Measurements from ENCODE around the gene NDST3.
"Not testable (repeated sequence)": the region's sequence is repeated elsewhere in the genome, so short reads cannot be mapped to it uniquely, and the experiment has no call there.

DNA sequence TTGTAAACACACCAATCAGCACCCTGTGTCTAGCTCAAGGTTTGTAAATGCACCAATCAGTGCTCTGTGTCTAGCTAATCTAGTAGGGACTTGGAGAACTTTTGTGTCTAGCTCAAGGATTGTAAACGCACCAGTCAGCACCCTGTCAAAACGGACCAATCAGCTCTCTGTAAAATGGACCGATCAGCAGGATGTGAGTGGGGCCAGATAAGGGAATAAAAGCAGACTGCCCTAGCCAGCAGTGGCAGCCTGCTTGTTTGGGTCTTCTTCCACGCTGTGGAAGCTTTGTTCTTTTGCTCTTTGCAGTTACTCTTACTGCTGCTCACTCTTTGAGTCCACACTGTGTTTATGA lies 231.8 kb downstream of the NDST3 start:
- not testable (repeated sequence) for TF ChIP-seq RARB (CRISPR knock-in tag; IDR thresholded peaks at IDR 0.05); BACH2 (CRISPR knock-in tag; IDR thresholded peaks at IDR 0.05; ENCODE audit: borderline replicate concordance)
